ENCODE measurements around the gene SV2C. TPM values are rescaled to one million over a fixed set of nuclear protein-coding genes. Genes with fewer than 3 reads are reported as not detected.

Gene SV2C
- total RNA-seq, 1 experiment from 2014 or later = 0.09 TPM

DNA sequence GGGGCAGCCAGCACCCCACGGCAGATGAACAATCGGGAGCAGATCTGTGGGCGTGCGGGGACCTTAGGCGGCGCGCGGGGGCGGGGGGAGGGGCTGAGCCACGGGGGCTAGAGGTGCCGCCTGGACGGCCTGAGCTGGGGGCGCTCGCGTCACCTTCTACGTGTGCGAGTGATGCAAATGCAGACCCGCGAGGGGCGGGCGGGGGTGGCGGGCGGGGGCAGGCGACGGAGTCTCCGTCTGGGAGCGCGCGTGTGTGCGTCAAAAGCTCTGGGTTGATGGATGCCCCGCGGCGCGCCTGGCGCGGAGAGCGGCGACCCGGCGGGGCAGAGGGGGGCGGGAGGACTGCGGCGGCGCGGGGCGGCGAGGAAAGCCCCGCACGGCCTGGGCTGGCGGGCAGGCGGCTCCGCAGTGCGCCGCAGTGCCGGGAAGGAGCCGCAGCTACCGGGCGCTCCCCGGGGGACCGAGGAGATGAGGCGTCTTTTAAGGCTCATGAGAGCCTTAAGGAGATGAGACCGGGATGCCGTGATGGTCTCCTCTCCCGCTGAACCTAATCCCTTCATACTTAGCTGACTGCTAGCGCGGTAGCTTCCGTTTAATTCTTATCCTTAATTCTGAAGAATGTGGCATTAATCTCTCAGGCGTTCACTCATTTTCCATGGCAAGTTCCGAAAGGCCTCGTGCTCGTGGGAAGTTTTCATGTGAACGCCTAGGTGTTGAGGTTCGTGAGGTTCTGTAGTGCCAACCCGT, 1.5 kb downstream of the SV2C start (continued):
- TF ChIP-seq, protein P1, sequence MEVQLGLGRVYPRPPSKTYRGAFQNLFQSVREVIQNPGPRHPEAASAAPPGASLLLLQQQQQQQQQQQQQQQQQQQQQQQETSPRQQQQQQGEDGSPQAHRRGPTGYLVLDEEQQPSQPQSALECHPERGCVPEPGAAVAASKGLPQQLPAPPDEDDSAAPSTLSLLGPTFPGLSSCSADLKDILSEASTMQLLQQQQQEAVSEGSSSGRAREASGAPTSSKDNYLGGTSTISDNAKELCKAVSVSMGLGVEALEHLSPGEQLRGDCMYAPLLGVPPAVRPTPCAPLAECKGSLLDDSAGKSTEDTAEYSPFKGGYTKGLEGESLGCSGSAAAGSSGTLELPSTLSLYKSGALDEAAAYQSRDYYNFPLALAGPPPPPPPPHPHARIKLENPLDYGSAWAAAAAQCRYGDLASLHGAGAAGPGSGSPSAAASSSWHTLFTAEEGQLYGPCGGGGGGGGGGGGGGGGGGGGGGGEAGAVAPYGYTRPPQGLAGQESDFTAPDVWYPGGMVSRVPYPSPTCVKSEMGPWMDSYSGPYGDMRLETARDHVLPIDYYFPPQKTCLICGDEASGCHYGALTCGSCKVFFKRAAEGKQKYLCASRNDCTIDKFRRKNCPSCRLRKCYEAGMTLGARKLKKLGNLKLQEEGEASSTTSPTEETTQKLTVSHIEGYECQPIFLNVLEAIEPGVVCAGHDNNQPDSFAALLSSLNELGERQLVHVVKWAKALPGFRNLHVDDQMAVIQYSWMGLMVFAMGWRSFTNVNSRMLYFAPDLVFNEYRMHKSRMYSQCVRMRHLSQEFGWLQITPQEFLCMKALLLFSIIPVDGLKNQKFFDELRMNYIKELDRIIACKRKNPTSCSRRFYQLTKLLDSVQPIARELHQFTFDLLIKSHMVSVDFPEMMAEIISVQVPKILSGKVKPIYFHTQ (CRISPR knock-in tag; IDR thresholded peaks at IDR 0.05) = no peak
- TF ChIP-seq, protein P2, sequence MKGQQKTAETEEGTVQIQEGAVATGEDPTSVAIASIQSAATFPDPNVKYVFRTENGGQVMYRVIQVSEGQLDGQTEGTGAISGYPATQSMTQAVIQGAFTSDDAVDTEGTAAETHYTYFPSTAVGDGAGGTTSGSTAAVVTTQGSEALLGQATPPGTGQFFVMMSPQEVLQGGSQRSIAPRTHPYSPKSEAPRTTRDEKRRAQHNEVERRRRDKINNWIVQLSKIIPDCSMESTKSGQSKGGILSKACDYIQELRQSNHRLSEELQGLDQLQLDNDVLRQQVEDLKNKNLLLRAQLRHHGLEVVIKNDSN (CRISPR knock-in tag; IDR thresholded peaks at IDR 0.05) = no peak
- TF ChIP-seq, protein P3, sequence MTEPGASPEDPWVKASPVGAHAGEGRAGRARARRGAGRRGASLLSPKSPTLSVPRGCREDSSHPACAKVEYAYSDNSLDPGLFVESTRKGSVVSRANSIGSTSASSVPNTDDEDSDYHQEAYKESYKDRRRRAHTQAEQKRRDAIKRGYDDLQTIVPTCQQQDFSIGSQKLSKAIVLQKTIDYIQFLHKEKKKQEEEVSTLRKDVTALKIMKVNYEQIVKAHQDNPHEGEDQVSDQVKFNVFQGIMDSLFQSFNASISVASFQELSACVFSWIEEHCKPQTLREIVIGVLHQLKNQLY (CRISPR knock-in tag; IDR thresholded peaks at IDR 0.05) = no peak
- no peak for TF ChIP-seq NR1H2 (CRISPR knock-in tag; IDR thresholded peaks at IDR 0.05)
- TF ChIP-seq PRRX2 (CRISPR knock-in tag; IDR thresholded peaks at IDR 0.05) = no peak
- TF ChIP-seq, protein P4, sequence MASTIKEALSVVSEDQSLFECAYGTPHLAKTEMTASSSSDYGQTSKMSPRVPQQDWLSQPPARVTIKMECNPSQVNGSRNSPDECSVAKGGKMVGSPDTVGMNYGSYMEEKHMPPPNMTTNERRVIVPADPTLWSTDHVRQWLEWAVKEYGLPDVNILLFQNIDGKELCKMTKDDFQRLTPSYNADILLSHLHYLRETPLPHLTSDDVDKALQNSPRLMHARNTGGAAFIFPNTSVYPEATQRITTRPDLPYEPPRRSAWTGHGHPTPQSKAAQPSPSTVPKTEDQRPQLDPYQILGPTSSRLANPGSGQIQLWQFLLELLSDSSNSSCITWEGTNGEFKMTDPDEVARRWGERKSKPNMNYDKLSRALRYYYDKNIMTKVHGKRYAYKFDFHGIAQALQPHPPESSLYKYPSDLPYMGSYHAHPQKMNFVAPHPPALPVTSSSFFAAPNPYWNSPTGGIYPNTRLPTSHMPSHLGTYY (CRISPR knock-in tag; IDR thresholded peaks at IDR 0.05) = no peak
- TF ChIP-seq ZNF423 (CRISPR knock-in tag; IDR thresholded peaks at IDR 0.05) = no peak
- TF ChIP-seq, protein P5, sequence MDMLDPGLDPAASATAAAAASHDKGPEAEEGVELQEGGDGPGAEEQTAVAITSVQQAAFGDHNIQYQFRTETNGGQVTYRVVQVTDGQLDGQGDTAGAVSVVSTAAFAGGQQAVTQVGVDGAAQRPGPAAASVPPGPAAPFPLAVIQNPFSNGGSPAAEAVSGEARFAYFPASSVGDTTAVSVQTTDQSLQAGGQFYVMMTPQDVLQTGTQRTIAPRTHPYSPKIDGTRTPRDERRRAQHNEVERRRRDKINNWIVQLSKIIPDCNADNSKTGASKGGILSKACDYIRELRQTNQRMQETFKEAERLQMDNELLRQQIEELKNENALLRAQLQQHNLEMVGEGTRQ (CRISPR knock-in tag; IDR thresholded peaks at IDR 0.05) = no peak
- no peak for TF ChIP-seq ZNF219 (CRISPR knock-in tag; IDR thresholded peaks at IDR 0.05; ENCODE audit: borderline replicate concordance)
- TF ChIP-seq ZNF121 (CRISPR knock-in tag; IDR thresholded peaks at IDR 0.05) = no peak

DNA sequence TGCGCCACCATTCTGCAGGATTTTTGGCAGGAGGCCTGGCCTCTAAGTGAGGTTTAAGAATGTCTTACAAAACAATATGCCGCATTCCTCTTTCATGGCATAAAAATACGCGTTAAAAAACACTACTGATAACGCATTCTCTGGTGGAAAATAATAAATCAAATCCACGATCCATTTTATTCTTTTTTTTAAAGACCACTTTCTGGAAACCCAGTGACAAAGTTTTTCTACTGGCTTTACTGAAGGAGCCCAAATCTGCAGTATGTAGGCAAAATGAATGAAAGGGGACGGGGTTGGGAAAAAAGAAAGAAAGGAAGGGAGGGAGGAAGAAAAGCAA, 2.0 kb downstream of the SV2C start:
- Mint-ChIP-seq H3K27ac (no peak overlapping the region), H3K4me1 (peaks cover 25% of the 10 kb centered on the region), H3K36me3 (no peaks in the 10 kb centered on the region), H3K27me3 (ENCODE audit: low read depth) (peaks cover 76% of the 10 kb centered on the region), H3K4me3 (peak overlapping the region; percentile 78), H3K9me3 (peaks cover 3% of the 10 kb centered on the region)
- DNase-seq (ENCODE audit: low spot score) = no peak
- POLR2A ChIA-PET = interaction anchor here (1.1 kb wide), 1 partner anchor 11 kb away, joined by 3 read pairs; no protein-coding TSS in a partner anchor
- TF ChIP-seq ZNF416 (CRISPR knock-in tag; IDR thresholded peaks at IDR 0.05) (no peak), TEAD4 (CRISPR knock-in tag; IDR thresholded peaks at IDR 0.05) (no peak), SP1 (CRISPR knock-in tag; conservative IDR thresholded peaks at IDR 0.05) (no peak), ZNF219 (CRISPR knock-in tag; IDR thresholded peaks at IDR 0.05; ENCODE audit: borderline replicate concordance) (no peak), MYBL2 (CRISPR knock-in tag; IDR thresholded peaks at IDR 0.05) (no peak), ZNF671 (CRISPR knock-in tag; IDR thresholded peaks at IDR 0.05) (no peak), ELF4 (CRISPR knock-in tag; IDR thresholded peaks at IDR 0.05; ENCODE audit: low read depth) (no peak), OVOL2 (CRISPR knock-in tag; IDR thresholded peaks at IDR 0.05; ENCODE audit: borderline replicate concordance) (no peak), FOXP1 (CRISPR knock-in tag; IDR thresholded peaks at IDR 0.05; ENCODE audit: borderline replicate concordance) (no peak), ZNF423 (CRISPR knock-in tag; IDR thresholded peaks at IDR 0.05) (no peak)
- TF ChIP-seq, protein P6, sequence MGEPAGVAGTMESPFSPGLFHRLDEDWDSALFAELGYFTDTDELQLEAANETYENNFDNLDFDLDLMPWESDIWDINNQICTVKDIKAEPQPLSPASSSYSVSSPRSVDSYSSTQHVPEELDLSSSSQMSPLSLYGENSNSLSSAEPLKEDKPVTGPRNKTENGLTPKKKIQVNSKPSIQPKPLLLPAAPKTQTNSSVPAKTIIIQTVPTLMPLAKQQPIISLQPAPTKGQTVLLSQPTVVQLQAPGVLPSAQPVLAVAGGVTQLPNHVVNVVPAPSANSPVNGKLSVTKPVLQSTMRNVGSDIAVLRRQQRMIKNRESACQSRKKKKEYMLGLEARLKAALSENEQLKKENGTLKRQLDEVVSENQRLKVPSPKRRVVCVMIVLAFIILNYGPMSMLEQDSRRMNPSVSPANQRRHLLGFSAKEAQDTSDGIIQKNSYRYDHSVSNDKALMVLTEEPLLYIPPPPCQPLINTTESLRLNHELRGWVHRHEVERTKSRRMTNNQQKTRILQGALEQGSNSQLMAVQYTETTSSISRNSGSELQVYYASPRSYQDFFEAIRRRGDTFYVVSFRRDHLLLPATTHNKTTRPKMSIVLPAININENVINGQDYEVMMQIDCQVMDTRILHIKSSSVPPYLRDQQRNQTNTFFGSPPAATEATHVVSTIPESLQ (CRISPR knock-in tag; IDR thresholded peaks at IDR 0.05) = no peak
- TF ChIP-seq, protein P7, sequence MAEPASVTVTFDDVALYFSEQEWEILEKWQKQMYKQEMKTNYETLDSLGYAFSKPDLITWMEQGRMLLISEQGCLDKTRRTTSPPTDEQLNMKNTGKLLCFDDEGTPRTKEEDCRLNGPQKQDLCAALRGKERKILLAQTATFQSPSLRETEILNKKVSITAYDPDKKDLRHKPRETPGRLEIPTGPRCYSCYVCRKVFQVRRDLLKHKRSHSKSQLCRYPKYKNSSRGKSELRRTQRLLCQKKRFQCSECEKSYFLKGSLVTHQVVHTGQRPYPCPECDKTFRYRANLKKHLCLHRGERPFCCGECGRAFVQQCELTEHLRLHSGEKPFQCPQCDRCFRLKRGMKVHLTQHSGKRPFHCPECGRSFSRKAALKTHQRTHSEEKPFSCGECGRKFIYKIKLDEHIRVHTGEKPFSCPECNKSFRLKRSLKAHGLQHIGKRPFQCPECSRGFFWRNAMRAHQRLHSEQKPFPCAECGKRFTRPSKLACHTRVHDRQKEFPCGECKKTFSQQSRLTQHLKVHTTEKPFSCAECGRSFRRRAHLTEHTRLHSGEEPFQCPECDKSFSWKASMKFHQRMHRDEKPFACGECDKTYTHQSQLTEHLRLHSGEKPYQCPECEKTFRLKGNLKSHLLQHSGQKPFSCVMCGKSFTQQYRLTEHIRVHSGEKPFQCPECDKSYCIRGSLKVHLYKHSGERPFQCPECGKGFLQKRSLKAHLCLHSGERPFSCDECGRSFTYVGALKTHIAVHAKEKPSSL (CRISPR knock-in tag; conservative IDR thresholded peaks at IDR 0.05) = no peak
- TF ChIP-seq, protein P8, sequence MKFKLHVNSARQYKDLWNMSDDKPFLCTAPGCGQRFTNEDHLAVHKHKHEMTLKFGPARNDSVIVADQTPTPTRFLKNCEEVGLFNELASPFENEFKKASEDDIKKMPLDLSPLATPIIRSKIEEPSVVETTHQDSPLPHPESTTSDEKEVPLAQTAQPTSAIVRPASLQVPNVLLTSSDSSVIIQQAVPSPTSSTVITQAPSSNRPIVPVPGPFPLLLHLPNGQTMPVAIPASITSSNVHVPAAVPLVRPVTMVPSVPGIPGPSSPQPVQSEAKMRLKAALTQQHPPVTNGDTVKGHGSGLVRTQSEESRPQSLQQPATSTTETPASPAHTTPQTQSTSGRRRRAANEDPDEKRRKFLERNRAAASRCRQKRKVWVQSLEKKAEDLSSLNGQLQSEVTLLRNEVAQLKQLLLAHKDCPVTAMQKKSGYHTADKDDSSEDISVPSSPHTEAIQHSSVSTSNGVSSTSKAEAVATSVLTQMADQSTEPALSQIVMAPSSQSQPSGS (CRISPR knock-in tag; IDR thresholded peaks at IDR 0.05; ENCODE audit: borderline replicate concordance, low read depth) = no peak
- TF ChIP-seq, protein P9, sequence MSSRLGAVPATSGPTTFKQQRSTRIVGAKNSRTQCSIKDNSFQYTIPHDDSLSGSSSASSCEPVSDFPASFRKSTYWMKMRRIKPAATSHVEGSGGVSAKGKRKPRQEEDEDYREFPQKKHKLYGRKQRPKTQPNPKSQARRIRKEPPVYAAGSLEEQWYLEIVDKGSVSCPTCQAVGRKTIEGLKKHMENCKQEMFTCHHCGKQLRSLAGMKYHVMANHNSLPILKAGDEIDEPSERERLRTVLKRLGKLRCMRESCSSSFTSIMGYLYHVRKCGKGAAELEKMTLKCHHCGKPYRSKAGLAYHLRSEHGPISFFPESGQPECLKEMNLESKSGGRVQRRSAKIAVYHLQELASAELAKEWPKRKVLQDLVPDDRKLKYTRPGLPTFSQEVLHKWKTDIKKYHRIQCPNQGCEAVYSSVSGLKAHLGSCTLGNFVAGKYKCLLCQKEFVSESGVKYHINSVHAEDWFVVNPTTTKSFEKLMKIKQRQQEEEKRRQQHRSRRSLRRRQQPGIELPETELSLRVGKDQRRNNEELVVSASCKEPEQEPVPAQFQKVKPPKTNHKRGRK (CRISPR knock-in tag; IDR thresholded peaks at IDR 0.05; ENCODE audit: borderline replicate concordance) = no peak
- no peak for ATAC-seq
- CTCF ChIA-PET = interaction anchor here (1.3 to 2.7 kb wide), 5 partner anchors 10 to 171 kb away, joined by 4 to 21 read pairs (median 5); no protein-coding TSS in a partner anchor
